HG02610 (cell line): ENCODE data around the gene OR1F1.

Source experiments
- ATAC-seq: cut with Tn5 transposase; IDR thresholded peaks from one replicate; pipeline ENCODE4 v1.9.1; 2021; ENCODE audit warnings: mild to moderate bottlenecking, moderate library complexity; ENCODE audit not compliant: unreplicated experiment

The OR1F1 gene

DNA sequence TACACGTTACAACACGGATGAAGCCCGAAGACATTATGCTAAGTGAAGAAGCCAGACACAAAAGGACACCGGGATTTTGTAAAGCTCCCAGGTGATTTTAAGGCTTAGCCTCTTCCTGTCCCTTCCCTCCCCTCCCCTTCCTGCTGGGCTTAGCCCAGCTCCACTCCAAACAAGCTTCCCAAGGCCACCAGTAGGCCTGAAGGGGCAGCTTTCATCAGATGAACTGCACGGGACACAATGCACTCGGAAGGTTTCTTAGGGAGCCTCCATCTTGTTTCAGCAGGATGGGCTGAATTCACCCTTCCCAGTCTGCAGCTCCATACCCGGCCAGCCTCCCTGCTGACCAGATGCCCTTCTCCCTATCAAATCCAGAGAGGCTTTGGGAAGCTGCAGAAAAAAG is 58.0 kb downstream of the OR1F1 start:
- no peak for ATAC-seq

- ATAC-seq = no peak
Measured at GRCh38 chr16:3246876-3247275, 58.9 kb downstream of the OR1F1 start.

DNA sequence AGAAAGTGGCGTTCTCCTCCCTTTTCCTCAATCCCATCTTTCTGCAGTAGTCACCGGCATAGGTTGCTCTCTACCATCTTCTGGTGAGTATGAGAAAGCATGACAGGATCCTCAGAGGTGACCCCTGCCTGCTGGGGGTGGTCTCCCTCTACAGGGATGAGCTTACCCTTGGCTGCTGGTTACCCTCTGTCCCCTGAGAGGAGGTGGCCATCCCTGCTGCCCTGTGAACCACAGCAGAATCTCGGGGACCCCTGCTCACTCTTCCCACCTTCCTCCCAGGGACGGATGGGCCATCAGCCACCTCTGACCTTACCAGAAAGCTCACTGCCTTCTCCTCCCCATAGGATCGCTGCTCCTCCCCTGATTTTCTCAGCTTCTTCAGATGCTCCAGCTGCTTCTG is 60.6 kb downstream of the OR1F1 start:
- no peak for ATAC-seq

DNA sequence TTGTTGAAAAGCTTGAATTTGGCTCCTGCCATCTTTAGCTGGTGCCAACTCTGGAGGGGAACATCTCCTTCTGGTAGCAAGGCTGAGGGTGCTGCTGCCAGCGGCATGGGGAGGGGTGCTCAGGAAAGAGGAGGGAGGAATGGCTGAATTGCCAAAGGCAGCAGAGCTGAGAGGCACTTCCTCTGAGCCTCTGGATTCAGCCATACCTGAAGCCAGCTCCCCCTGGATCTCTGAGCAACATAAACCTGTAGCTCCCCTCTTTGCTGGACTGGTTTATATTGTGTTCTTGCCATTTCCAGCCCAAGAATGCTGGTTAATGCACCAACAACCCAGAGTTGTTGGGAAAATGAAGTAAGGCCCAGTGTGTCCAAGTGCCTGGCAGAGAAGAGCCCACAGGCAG is 61.0 kb downstream of the OR1F1 start:
- ATAC-seq = no peak

GRCh38 chr16:3249451-3249850 is 61.4 kb downstream of the OR1F1 start:
- ATAC-seq = no peak

- no peak for ATAC-seq
Measured at GRCh38 chr16:3252967-3253366, 65.0 kb downstream of the OR1F1 start.

DNA sequence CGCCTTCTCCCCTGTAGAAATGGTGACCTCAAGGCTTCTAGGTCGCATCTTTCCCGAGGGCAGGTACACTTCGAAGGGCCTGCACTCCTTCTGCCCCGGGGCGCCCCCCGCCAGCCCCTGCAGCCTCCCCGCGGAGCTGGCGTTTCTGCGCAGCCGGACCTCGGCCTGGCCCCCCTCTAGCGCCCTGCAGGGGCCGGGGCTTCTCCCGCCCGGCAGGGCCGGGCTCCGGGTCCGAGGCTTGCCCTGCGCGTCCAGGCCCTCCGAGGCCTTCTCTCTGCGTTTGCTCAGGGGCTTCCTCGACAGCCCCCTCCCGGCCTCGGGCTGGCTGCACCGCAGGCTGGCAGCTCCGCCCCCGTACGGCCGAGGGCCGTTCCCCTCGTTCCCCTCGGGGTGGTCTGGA is 66.3 kb downstream of the OR1F1 start:
- no peak for ATAC-seq
